Adipocyte (in vitro differentiated cells): ENCODE data around the gene PLA2G2C.

Source experiments
- DNase-seq: peaks from one replicate; pipeline ENCODE4 v3.0.0-alpha.2; 2015; ENCODE audit warnings: low read depth
- H3K27me3 ChIP-seq: replicated peaks from 2 replicates; pipeline ENCODE4 v1.7.0; 2013; ENCODE audit warnings: mild to moderate bottlenecking, low read length, moderate library complexity; ENCODE audit not compliant: control insufficient read depth, insufficient read depth
- H3K36me3 ChIP-seq: 2 replicates; pipeline ENCODE4 v1.7.0; 2013; ENCODE audit warnings: low read length, mild to moderate bottlenecking, moderate library complexity; ENCODE audit not compliant: control insufficient read depth, insufficient read depth, severe bottlenecking
- H3K4me1 ChIP-seq: 2 replicates; pipeline ENCODE4 v1.7.0; 2013; ENCODE audit warnings: mild to moderate bottlenecking, low read length, moderate library complexity; ENCODE audit not compliant: control insufficient read depth, insufficient read depth
- H3K4me3 ChIP-seq: 2 replicates; pipeline ENCODE4 v1.7.0; 2013; ENCODE audit warnings: mild to moderate bottlenecking, low read length, moderate library complexity
- H3K9ac ChIP-seq: 2 replicates; pipeline ENCODE4 v1.7.0; 2013; ENCODE audit warnings: mild to moderate bottlenecking, low read length, moderate library complexity
- H3K9me3 ChIP-seq: 2 replicates; pipeline ENCODE4 v1.7.0; 2013; ENCODE audit warnings: mild to moderate bottlenecking, low read length, moderate library complexity; ENCODE audit not compliant: control insufficient read depth

Gene PLA2G2C

GRCh38 chr1:20182415-20182814 lies 3.9 kb downstream of the PLA2G2C start:
- Histone ChIP-seq H3K27me3 (peaks cover 68% of the 10 kb centered on the region), H3K4me1 (peaks cover 6% of the 10 kb centered on the region), H3K9me3 (no peaks in the 10 kb centered on the region), H3K9ac (no peak overlapping the region), H3K4me3 (no peak overlapping the region), H3K36me3 (no peaks in the 10 kb centered on the region)
- DNase-seq, result no peak

GRCh38 chr1:20180844-20181207 lies 5.5 kb downstream of the PLA2G2C start:
- no peak overlapping the region for H3K9ac ChIP-seq

GRCh38 chr1:20180129-20180843 lies 6.0 kb downstream of the PLA2G2C start:
- peaks cover 9% of the 10 kb centered on the region for H3K4me1 ChIP-seq
- DNase-seq, result no peak
- H3K27me3 ChIP-seq, result peaks cover 68% of the 10 kb centered on the region
- H3K9ac ChIP-seq, result no peak overlapping the region
- no peaks in the 10 kb centered on the region for H3K36me3 ChIP-seq
- H3K4me3 ChIP-seq, result no peak overlapping the region
- no peaks in the 10 kb centered on the region for H3K9me3 ChIP-seq

More at GRCh38 chr1:20180844-20181207, 5.5 kb downstream of the PLA2G2C start:
- H3K4me3 ChIP-seq, result no peak overlapping the region
- DNase-seq, result no peak
- no peaks in the 10 kb centered on the region for H3K9me3 ChIP-seq
- H3K27me3 ChIP-seq, result peaks cover 72% of the 10 kb centered on the region
- peaks cover 6% of the 10 kb centered on the region for H3K4me1 ChIP-seq
- H3K36me3 ChIP-seq, result no peaks in the 10 kb centered on the region

- no peak overlapping the region for H3K4me3 ChIP-seq
- H3K4me1 ChIP-seq, result peaks cover 13% of the 10 kb centered on the region
- peaks cover 61% of the 10 kb centered on the region for H3K27me3 ChIP-seq
- no peak for DNase-seq
- H3K9ac ChIP-seq, result no peak overlapping the region
- no peaks in the 10 kb centered on the region for H3K9me3 ChIP-seq
- no peaks in the 10 kb centered on the region for H3K36me3 ChIP-seq
Observed at GRCh38 chr1:20179371-20180128, 6.8 kb downstream of the PLA2G2C start.

GRCh38 chr1:20178634-20179370 lies 7.5 kb downstream of the PLA2G2C start:
- no peak for DNase-seq
- H3K36me3 ChIP-seq, result no peaks in the 10 kb centered on the region
- no peak overlapping the region for H3K4me3 ChIP-seq
- H3K9ac ChIP-seq, result no peak overlapping the region
- H3K9me3 ChIP-seq, result no peaks in the 10 kb centered on the region
- H3K4me1 ChIP-seq, result peaks cover 12% of the 10 kb centered on the region
- H3K27me3 ChIP-seq, result peaks cover 55% of the 10 kb centered on the region

- peaks cover 28% of the 10 kb centered on the region for H3K27me3 ChIP-seq
- no peaks in the 10 kb centered on the region for H3K36me3 ChIP-seq
- H3K4me3 ChIP-seq, result no peak overlapping the region
- no peaks in the 10 kb centered on the region for H3K9me3 ChIP-seq
- H3K9ac ChIP-seq, result no peak overlapping the region
- DNase-seq, result no peak
- peaks cover 7% of the 10 kb centered on the region for H3K4me1 ChIP-seq
Observed at GRCh38 chr1:20174937-20175666, 11.2 kb downstream of the PLA2G2C start.

- Histone ChIP-seq H3K36me3 (no peaks in the 10 kb centered on the region), H3K4me1 (peaks cover 7% of the 10 kb centered on the region), H3K9ac (no peak overlapping the region), H3K4me3 (no peak overlapping the region), H3K27me3 (peaks cover 22% of the 10 kb centered on the region), H3K9me3 (no peaks in the 10 kb centered on the region)
- no peak for DNase-seq
Observed at GRCh38 chr1:20172033-20172590, 14.2 kb downstream of the PLA2G2C start.

- Histone ChIP-seq H3K4me1 (peaks cover under 1% of the 10 kb centered on the region), H3K27me3 (peaks cover 35% of the 10 kb centered on the region), H3K9ac (no peak overlapping the region), H3K4me3 (no peak overlapping the region), H3K9me3 (peaks cover 3% of the 10 kb centered on the region), H3K36me3 (no peaks in the 10 kb centered on the region)
- DNase-seq, result no peak
Observed at GRCh38 chr1:20169932-20170331, 16.4 kb downstream of the PLA2G2C start.

GRCh38 chr1:20168564-20169491 lies 17.5 kb downstream of the PLA2G2C start:
- no peaks in the 10 kb centered on the region for H3K4me1 ChIP-seq
- no peak overlapping the region for H3K9ac ChIP-seq
- no peak overlapping the region for H3K4me3 ChIP-seq
- peaks cover 43% of the 10 kb centered on the region for H3K27me3 ChIP-seq
- no peaks in the 10 kb centered on the region for H3K36me3 ChIP-seq
- peaks cover 3% of the 10 kb centered on the region for H3K9me3 ChIP-seq
- DNase-seq, result no peak

- no peaks in the 10 kb centered on the region for H3K4me1 ChIP-seq
- DNase-seq, result no peak
- no peak overlapping the region for H3K4me3 ChIP-seq
- H3K36me3 ChIP-seq, result no peaks in the 10 kb centered on the region
- H3K27me3 ChIP-seq, result peaks cover 51% of the 10 kb centered on the region
- H3K9me3 ChIP-seq, result peaks cover 18% of the 10 kb centered on the region
- no peak overlapping the region for H3K9ac ChIP-seq
Observed at GRCh38 chr1:20167126-20167525, 19.2 kb downstream of the PLA2G2C start.
